LoVo (cell line): ENCODE results near the gene INF2.
"Not testable (repeated sequence)": the region's sequence is repeated elsewhere in the genome, so short reads cannot be mapped to it uniquely, and the experiment has no call there.

Experiments used
- DNase-seq: peaks from one replicate; pipeline ENCODE4 v3.0.0-alpha.2; 2016; ENCODE audit warnings: low spot score

INF2 gene

GRCh38 chr14:104721505-104722431 is 32.4 kb downstream of the INF2 start:
- DNase-seq: no peak

DNA sequence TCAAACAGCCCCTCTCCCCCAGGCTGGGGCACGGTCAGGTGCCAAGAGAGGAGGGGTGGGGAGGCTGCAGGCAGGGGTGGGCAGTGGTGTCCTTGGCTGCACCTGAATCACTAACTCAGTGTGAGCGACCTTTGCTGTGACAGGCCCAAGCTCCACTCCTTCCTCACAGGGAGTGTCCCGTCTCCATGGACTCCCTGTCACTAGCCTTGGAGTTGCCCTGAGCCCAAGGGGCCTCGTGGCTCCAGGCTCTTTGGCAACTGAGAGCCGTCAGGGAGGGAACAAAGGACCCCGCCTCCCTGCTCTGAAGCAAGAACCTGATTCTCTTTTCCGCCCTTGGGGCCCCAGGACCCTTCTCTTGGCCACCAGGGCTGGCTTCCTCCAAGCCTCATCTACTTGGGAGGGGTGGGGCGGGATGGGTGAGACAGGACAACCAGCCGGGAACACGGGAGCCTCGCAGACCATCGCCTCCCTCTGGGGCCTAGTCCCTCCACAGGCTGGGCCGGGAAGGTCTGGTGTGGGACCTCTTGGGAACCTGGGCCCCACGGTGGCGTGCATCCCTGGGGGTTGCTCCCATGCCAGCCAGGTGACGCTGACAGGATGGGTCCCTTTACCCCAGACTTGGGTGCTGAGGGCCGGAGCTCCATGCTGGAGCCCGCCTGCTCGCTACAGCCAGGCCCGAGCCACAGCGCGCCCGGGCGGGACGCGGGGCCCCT is 33.7 kb downstream of the INF2 start:
- DNase-seq: no peak

- peak; percentile 61 for DNase-seq
Measured at GRCh38 chr14:104723651-104724406, 34.4 kb downstream of the INF2 start, which contains the start of gene ADSS1. TSS of gene ADSS1 (plus strand) at chr14:104724229. CDS start at chr14:104724271, 42 bp downstream.

GRCh38 chr14:104724407-104724980 is 35.1 kb downstream of the INF2 start:
- no peak for DNase-seq

- no peak for DNase-seq
Measured at GRCh38 chr14:104724981-104725771, 35.8 kb downstream of the INF2 start.

- no peak for DNase-seq
Measured at GRCh38 chr14:104725772-104726548, 36.5 kb downstream of the INF2 start.

DNA sequence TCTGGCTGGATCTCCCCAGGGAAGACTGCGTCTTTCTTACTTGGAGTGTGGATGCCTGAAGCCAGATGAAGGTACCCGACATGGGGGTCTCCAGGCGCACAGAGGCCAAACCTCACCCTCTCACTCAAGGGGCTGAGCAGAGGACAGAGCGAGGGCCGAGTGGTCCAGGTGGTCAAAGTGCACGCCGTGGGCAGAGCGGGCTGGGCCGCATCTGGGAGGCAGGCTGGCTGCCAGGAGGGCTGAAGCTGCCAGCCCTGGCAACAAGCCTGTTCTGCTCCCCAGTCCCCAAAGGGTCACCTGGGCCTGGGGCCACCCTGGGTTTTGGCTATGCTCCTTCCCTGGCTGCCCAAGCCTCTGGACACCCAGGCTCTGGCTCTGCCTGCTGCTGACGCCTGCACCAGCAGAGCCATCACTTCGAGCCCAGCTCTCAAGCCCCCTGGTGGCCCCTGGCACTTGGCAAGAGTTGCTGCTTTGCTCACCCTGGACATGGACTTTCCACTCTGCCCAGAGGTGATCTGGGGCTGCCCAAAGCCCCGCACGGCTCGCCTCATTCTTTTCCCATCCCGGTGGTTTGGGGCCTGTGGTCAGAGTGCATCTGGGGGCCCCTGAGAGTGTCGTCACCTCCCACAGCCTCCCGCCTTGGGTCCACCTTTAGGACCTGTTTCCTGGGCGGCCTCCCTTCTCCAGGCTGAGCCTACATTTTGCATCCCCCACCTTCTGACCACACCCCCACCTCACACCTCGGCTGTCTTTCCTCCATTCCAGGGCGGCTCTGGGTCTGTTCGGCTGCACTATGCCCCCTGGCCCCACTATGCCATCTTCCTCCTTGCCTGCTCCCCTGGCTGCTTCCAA is 37.4 kb downstream of the INF2 start:
- DNase-seq: no peak

GRCh38 chr14:104728631-104729030 is 39.2 kb downstream of the INF2 start:
- DNase-seq: no peak

DNA sequence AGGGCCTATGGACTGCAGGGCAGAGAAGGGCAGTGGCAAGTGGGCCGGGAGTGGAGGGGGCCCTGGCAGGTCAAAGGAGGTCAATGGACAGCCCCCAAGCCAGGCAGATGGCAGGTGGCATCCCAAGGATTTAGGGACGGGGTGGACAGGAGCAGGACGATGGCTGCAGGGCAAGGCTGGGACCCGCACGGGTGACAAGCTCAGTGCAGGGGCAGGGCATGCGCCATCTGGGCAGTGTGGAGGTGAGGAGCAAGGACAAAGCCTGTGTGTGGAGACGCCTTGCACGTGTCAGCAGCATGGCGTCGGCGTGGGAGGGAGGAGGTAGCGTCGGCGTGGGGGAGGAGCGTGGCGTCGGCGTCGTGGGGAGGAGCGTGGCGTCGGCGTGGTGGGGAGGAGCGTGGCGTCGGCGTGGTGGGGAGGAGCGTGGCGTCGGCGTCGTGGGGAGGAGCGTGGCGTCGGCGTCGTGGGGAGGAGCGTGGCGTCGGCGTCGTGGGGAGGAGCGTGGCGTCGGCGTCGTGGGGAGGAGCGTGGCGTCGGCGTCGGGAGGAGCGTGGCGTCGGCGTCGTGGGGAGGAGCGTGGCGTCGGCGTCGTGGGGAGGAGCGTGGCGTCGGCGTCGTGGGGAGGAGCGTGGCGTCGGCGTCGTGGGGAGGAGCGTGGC is 39.9 kb downstream of the INF2 start:
- DNase-seq: not testable (repeated sequence)

DNA sequence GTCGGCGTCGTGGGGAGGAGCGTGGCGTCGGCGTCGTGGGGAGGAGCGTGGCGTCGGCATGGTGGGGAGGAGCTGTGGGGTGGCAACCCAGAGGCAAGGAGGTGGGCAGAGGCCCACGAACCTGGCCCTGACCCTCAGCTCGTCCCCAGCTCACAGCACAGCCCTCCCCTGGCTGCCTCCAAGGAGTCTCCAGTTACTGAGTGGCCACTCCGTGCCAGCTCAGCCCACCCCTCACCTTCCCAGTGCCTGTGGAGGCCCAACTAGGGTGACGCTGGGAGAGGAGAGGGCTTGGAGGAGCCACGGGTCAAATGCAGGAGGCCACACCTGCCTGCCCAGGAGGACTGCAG is 40.4 kb downstream of the INF2 start:
- DNase-seq: no peak

GRCh38 chr14:104730487-104730886 is 41.1 kb downstream of the INF2 start:
- no peak for DNase-seq

- DNase-seq: no peak
Measured at GRCh38 chr14:104731320-104732294, 42.2 kb downstream of the INF2 start.

- DNase-seq: peak; percentile 75
Measured at GRCh38 chr14:104732355-104732804, 43.0 kb downstream of the INF2 start.

- no peak for DNase-seq
Measured at GRCh38 chr14:104732931-104733681, 43.7 kb downstream of the INF2 start.

- no peak for DNase-seq
Measured at GRCh38 chr14:104734051-104734587, 44.7 kb downstream of the INF2 start.

DNA sequence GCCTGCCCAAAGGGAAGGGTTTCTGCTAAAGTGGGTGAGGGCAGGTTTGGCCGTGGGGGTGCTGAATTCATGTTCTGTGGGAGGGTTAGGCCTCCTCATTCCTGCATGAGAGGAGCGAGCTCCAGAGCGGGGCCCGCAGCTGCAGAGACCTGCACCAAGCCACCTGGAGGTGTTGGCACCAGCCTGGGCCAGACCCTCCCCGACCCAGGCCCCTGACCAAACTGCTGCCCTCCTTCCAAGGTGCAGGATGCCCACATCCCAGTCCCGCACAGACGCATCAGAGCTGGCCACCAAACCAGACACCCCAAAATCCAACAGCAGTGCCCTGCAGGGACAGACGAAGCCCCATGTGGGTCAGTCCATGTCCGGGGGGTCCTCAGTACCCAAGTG is 45.2 kb downstream of the INF2 start:
- DNase-seq: no peak
